Measurements from ENCODE around the gene NEK9.
"Not testable (repeated sequence)": the region's sequence is repeated elsewhere in the genome, so short reads cannot be mapped to it uniquely, and the experiment has no call there.

NEK9 gene

DNA sequence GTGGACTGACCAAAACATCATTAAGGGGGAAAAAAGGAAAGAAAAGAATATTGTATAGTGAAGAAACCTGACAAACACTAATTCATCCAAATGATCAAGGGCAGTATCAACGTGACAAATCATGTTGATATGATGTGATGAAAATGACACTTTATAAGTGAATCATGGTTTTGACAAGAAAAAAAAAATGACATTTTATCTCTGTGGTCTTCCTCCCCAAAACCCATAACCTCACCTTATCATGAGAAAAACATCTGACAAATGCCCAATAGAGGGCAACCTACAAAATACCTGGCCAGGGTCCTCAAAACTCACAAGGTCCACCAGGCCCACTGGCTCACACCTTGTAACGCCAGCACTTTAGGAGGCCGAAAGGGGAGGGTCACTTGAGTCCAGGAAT lies 35.8 kb upstream of the NEK9 start:
- Histone ChIP-seq H3K27ac (ENCODE audit: low read depth, low read length) (no peak overlapping the region), H3K36me3 (ENCODE audit: control insufficient read depth, insufficient read depth, low read length) (no peaks in the 10 kb centered on the region), H3K27me3 (ENCODE audit: control insufficient read depth, insufficient read depth, low read length) (no peaks in the 10 kb centered on the region), H3K9ac (ENCODE audit: low read depth, low read length) (no peak overlapping the region), H3K4me3 (ENCODE audit: low read depth, low read length) (no peak overlapping the region), H3K4me1 (ENCODE audit: control insufficient read depth, insufficient read depth, low read length) (peaks cover 23% of the 10 kb centered on the region), H3K9me3 (ENCODE audit: control insufficient read depth, insufficient read depth, low read length) (no peaks in the 10 kb centered on the region)

DNA sequence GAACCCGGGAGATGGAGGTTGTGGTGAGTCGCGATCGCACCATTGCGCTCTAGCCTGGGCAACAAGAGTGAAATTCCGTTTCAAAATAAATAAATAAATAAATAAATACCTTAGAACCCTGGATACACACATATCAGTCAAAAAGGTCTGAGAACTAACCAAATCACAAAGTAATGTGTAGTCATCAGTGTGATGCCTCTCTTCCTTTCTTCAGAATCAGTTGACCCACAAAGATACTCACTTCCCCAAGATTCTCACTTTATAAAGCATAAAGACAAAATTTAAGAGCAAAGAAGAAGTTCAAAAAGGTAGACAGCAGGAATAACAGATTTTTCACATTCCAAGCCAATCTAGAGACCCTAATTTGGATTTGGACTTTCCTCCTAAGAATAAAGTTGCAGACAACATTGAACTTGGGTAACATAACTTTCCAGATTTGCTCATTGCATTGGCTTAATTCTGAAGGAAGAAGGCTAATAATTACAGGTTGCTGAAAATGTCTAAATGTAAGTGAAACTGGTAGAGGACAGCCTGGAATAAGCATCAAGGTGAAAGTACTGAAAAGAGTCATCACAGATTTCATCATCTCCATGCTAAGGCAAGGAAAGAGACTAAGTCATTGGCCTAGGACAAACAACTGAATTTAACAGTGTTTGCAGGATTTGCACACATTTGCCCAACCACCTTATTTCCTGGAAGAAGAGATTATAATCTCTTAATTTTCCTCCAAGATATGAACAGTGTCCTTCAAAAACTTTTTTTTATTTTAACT lies 32.2 kb upstream of the NEK9 start:
- H3K27me3 ChIP-seq (ENCODE audit: control insufficient read depth, insufficient read depth, low read length), result no peaks in the 10 kb centered on the region
- H3K9me3 ChIP-seq (ENCODE audit: control insufficient read depth, insufficient read depth, low read length), result no peaks in the 10 kb centered on the region
- H3K4me1 ChIP-seq (ENCODE audit: control insufficient read depth, insufficient read depth, low read length), result peaks cover 12% of the 10 kb centered on the region; the same call in 1 of the 2 replicates
- no peaks in the 10 kb centered on the region for H3K36me3 ChIP-seq (ENCODE audit: control insufficient read depth, insufficient read depth, low read length)
- no peak overlapping the region for H3K4me3 ChIP-seq (ENCODE audit: low read depth, low read length)
- no peak overlapping the region for H3K9ac ChIP-seq (ENCODE audit: low read depth, low read length)
- no peak overlapping the region for H3K27ac ChIP-seq (ENCODE audit: low read depth, low read length)

DNA sequence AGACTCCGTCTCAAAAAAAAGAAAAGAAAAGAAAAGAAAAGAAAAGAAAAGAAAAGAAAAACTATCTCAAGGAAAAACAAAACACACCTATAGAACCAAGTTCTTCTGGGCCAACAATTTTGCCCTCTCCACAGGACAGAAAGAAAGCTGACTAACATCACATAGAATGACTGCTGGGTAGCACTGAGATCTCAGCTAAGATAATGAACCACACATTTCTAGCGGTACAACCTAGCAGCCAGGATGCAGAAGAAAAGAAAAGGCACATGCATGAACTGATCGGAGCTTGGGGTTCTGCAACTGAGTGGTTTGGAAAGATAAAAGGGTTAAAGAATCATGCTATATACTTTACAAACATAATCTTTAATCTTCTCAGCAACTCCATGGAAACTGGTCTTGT lies 30.1 kb upstream of the NEK9 start:
- H3K9ac ChIP-seq (ENCODE audit: low read depth, low read length), result no peak overlapping the region
- no peaks in the 10 kb centered on the region for H3K9me3 ChIP-seq (ENCODE audit: control insufficient read depth, insufficient read depth, low read length)
- H3K27ac ChIP-seq (ENCODE audit: low read depth, low read length), result no peak overlapping the region
- peaks cover 3% of the 10 kb centered on the region; the same call in 1 of the 2 replicates for H3K36me3 ChIP-seq (ENCODE audit: control insufficient read depth, insufficient read depth, low read length)
- no peaks in the 10 kb centered on the region for H3K27me3 ChIP-seq (ENCODE audit: control insufficient read depth, insufficient read depth, low read length)
- H3K4me3 ChIP-seq (ENCODE audit: low read depth, low read length), result no peak overlapping the region
- H3K4me1 ChIP-seq (ENCODE audit: control insufficient read depth, insufficient read depth, low read length), result peaks cover 16% of the 10 kb centered on the region

DNA sequence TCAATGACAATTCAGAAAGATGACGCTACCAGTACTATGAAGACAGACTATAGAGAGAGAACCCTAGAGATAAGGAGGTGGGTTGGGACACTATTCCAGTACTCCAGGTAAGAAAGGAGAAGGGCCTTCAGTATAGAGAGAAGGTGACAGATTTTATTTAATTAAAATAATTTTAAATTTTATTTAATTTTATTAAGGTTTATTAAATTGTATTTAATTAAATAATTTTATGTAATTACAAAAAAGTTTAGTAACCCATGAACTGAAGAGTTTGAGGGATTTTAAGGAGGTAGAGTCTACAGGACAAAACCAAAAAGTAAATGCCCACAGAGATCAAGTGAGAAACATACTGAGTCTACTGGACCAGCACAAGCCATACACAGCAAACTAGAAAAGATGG lies 29.3 kb upstream of the NEK9 start:
- peaks cover 16% of the 10 kb centered on the region for H3K4me1 ChIP-seq (ENCODE audit: control insufficient read depth, insufficient read depth, low read length)

DNA sequence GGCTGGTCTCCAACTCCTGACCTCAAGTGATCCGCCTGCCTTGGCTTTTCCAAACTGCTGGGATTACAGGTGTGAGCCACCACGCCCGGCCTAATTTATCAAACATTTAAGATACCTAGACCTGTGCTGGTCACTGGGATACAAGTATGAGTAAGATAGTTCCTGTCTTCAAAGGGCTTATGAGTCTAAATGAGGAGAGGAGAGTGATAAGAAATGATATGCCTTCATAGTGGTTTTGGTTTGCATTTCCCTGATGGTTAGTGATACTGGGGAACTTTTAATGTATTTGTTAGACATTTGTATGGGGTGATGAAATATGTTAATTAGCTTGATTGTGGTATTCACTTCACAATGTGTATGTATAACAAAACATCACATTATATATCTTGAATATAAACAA lies 28.3 kb upstream of the NEK9 start:
- Histone ChIP-seq H3K4me3 (ENCODE audit: low read depth, low read length) (no peak overlapping the region), H3K27me3 (ENCODE audit: control insufficient read depth, insufficient read depth, low read length) (no peaks in the 10 kb centered on the region), H3K9me3 (ENCODE audit: control insufficient read depth, insufficient read depth, low read length) (no peaks in the 10 kb centered on the region), H3K36me3 (ENCODE audit: control insufficient read depth, insufficient read depth, low read length) (peaks cover 15% of the 10 kb centered on the region), H3K9ac (ENCODE audit: low read depth, low read length) (no peak overlapping the region), H3K27ac (ENCODE audit: low read depth, low read length) (no peak overlapping the region), H3K4me1 (ENCODE audit: control insufficient read depth, insufficient read depth, low read length) (peaks cover 11% of the 10 kb centered on the region)

More for the DNA sequence above, 29.3 kb upstream of the NEK9 start:
- no peaks in the 10 kb centered on the region for H3K9me3 ChIP-seq (ENCODE audit: control insufficient read depth, insufficient read depth, low read length)
- H3K4me3 ChIP-seq (ENCODE audit: low read depth, low read length), result no peak overlapping the region
- no peak overlapping the region for H3K9ac ChIP-seq (ENCODE audit: low read depth, low read length)
- H3K36me3 ChIP-seq (ENCODE audit: control insufficient read depth, insufficient read depth, low read length), result peaks cover 10% of the 10 kb centered on the region; the same call in 1 of the 2 replicates
- no peaks in the 10 kb centered on the region for H3K27me3 ChIP-seq (ENCODE audit: control insufficient read depth, insufficient read depth, low read length)
- no peak overlapping the region for H3K27ac ChIP-seq (ENCODE audit: low read depth, low read length)

DNA sequence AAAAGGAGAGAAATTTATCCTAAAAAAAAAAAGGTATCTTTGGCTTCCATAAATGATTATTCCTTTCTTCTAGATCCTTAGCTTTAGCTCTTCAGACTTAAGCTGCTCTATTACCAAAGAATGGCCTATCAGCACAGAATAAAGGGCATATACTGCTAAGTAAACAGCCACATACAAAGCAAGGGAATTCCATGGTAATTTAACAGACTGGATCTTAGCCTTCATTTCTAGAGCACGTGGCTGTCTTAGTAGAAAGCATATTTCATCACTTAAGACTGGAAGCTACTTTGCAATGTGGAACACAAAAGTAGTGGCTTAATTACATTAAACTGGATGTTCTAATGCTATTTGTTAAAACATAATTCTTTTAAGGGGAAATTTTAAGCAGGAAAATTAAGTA lies 26.4 kb upstream of the NEK9 start:
- H3K4me3 ChIP-seq (ENCODE audit: low read depth, low read length), result no peak overlapping the region
- peak overlapping the region; percentile 48; the same call in 1 of the 2 replicates for H3K9ac ChIP-seq (ENCODE audit: low read depth, low read length)
- H3K27ac ChIP-seq (ENCODE audit: low read depth, low read length), result no peak overlapping the region
- H3K36me3 ChIP-seq (ENCODE audit: control insufficient read depth, insufficient read depth, low read length), result peaks cover 17% of the 10 kb centered on the region
- H3K9me3 ChIP-seq (ENCODE audit: control insufficient read depth, insufficient read depth, low read length), result no peaks in the 10 kb centered on the region
- no peaks in the 10 kb centered on the region for H3K27me3 ChIP-seq (ENCODE audit: control insufficient read depth, insufficient read depth, low read length)
- H3K4me1 ChIP-seq (ENCODE audit: control insufficient read depth, insufficient read depth, low read length), result peaks cover 7% of the 10 kb centered on the region

DNA sequence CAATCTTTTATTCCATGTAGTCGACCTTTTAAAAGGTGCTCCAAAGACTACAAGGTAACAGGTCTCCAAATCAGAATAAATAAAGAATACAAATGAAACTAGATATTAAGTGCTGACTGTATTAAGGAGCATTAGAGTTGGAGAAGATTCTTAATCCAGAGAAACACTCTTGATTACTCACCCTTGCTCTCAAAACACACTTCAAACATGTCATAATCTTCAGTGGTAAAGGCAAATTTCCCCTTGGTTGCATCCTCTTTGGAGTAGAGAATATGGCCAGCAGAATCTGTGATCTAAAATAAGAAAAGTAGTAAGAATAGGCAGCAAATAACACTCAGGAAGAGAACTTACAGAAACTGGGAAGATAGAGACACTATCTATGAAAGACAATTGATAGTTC lies 25.0 kb upstream of the NEK9 start:
- Histone ChIP-seq H3K9ac (ENCODE audit: low read depth, low read length) (no peak overlapping the region), H3K9me3 (ENCODE audit: control insufficient read depth, insufficient read depth, low read length) (no peaks in the 10 kb centered on the region), H3K27me3 (ENCODE audit: control insufficient read depth, insufficient read depth, low read length) (no peaks in the 10 kb centered on the region), H3K4me1 (ENCODE audit: control insufficient read depth, insufficient read depth, low read length) (peaks cover 12% of the 10 kb centered on the region), H3K4me3 (ENCODE audit: low read depth, low read length) (no peak overlapping the region), H3K27ac (ENCODE audit: low read depth, low read length) (no peak overlapping the region), H3K36me3 (ENCODE audit: control insufficient read depth, insufficient read depth, low read length) (peaks cover 18% of the 10 kb centered on the region)

DNA sequence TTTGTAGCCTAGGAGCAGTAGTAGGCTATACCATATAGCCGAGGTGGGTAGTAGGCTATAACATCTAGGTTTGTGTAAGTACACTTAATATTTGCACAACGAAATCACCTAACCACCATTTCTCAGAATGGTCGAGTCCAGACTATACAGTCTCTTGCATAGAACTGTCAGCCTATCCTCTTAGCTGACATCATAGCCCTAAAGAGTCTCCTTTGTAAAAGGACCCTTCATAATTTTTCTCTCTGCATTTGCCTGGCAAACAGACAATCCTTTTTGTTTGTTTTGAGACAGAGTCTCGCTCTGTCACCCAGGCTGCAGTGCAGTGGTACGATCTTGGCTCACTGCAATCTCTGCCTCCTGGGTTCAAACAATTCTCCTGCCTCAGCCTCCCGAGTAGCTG lies 23.8 kb upstream of the NEK9 start:
- H3K36me3 ChIP-seq (ENCODE audit: control insufficient read depth, insufficient read depth, low read length), result peaks cover 27% of the 10 kb centered on the region
- H3K4me3 ChIP-seq (ENCODE audit: low read depth, low read length); H3K27ac ChIP-seq (ENCODE audit: low read depth, low read length); H3K9ac ChIP-seq (ENCODE audit: low read depth, low read length); H3K27me3 ChIP-seq (ENCODE audit: control insufficient read depth, insufficient read depth, low read length); H3K9me3 ChIP-seq (ENCODE audit: control insufficient read depth, insufficient read depth, low read length): not testable (repeated sequence)
- H3K4me1 ChIP-seq (ENCODE audit: control insufficient read depth, insufficient read depth, low read length), result peaks cover 12% of the 10 kb centered on the region

DNA sequence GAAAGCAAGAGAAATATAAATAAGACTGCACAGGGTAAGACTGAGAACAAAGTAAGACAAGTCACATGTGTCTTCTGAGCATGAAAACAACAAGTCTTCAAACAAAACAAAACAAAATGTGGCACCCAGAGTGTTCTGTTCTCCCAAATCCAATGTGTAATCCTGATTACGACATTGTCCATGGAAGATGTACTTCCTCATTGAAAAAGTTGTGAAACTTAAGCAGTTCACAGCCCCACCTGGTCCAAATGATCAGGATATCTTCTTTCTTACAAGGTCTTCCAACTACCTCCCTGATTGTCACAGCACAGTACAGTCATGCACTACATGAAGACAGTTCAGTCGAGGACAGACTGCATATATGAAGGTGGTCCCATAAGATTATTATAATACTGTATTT lies 23.3 kb upstream of the NEK9 start:
- peaks cover 12% of the 10 kb centered on the region for H3K4me1 ChIP-seq (ENCODE audit: control insufficient read depth, insufficient read depth, low read length)
- H3K9ac ChIP-seq (ENCODE audit: low read depth, low read length), result no peak overlapping the region
- peaks cover 29% of the 10 kb centered on the region for H3K36me3 ChIP-seq (ENCODE audit: control insufficient read depth, insufficient read depth, low read length)
- H3K27ac ChIP-seq (ENCODE audit: low read depth, low read length), result no peak overlapping the region
- H3K9me3 ChIP-seq (ENCODE audit: control insufficient read depth, insufficient read depth, low read length), result no peaks in the 10 kb centered on the region
- H3K4me3 ChIP-seq (ENCODE audit: low read depth, low read length), result no peak overlapping the region
- H3K27me3 ChIP-seq (ENCODE audit: control insufficient read depth, insufficient read depth, low read length), result no peaks in the 10 kb centered on the region

DNA sequence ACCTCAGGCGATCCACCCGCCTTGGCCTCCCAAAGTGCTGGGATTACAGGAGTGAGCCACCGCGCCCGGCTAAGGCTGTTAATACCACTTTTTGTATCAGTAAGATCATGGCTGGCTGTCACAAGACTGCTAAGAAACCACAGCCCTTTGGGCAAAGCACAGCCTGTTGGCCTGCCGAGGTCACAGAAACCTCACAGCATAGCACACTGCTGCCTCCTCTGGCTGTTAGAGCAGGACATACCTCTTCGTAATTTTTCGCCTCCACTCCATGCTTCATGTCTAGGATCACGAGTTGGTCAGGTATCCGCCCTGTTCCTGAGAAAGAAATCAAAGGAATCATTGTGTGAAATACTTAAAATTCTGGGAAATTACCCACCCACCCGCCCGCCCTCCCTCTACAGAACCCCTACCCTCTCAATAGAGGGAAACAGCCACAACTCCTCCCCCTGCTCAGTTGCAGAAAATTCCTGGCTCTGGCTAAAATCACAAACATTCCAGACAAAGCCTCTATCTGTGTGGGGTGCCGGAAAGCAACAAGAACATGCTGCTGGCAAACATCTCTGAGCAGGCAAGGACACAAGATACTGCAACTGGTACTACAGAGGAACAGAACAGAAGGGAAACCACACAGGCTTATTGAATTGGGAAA lies 20.7 kb upstream of the NEK9 start:
- H3K4me1 ChIP-seq (ENCODE audit: control insufficient read depth, insufficient read depth, low read length), result peaks cover 8% of the 10 kb centered on the region; the same call in 1 of the 2 replicates
- H3K4me3 ChIP-seq (ENCODE audit: low read depth, low read length), result no peak overlapping the region
- H3K9me3 ChIP-seq (ENCODE audit: control insufficient read depth, insufficient read depth, low read length), result no peaks in the 10 kb centered on the region
- no peaks in the 10 kb centered on the region for H3K27me3 ChIP-seq (ENCODE audit: control insufficient read depth, insufficient read depth, low read length)
- no peak overlapping the region for H3K9ac ChIP-seq (ENCODE audit: low read depth, low read length)
- H3K27ac ChIP-seq (ENCODE audit: low read depth, low read length), result peak overlapping the region; percentile 79
- peaks cover 41% of the 10 kb centered on the region for H3K36me3 ChIP-seq (ENCODE audit: control insufficient read depth, insufficient read depth, low read length)

DNA sequence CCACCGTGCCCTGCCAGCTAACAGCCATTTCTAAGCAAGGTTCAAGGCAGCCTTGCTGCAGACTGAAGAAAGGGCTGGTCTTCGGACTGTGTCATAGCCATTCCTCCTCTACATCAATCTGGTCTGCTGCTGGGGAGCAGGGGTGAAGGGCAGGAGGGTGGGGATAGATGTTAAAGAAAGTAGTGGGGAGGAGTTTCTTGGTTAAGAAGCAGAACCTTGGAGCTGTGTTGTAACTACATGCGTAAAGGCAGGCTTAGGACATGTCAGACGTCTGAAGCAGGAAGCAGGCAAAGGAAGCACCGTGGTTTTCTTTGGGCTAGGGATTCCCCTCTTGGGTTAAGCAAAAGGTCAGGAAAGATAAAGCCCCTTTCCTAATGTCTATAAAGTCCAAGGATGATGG lies 18.1 kb upstream of the NEK9 start:
- peaks cover 28% of the 10 kb centered on the region for H3K36me3 ChIP-seq (ENCODE audit: control insufficient read depth, insufficient read depth, low read length)
- H3K9me3 ChIP-seq (ENCODE audit: control insufficient read depth, insufficient read depth, low read length), result no peaks in the 10 kb centered on the region
- no peaks in the 10 kb centered on the region for H3K27me3 ChIP-seq (ENCODE audit: control insufficient read depth, insufficient read depth, low read length)
- no peak overlapping the region for H3K27ac ChIP-seq (ENCODE audit: low read depth, low read length)
- H3K9ac ChIP-seq (ENCODE audit: low read depth, low read length), result no peak overlapping the region
- H3K4me3 ChIP-seq (ENCODE audit: low read depth, low read length), result no peak overlapping the region
- H3K4me1 ChIP-seq (ENCODE audit: control insufficient read depth, insufficient read depth, low read length), result peaks cover 8% of the 10 kb centered on the region; the same call in 1 of the 2 replicates
